MV-4-11 (cell line): Measurements from ENCODE around the gene LLGL2.
"Not testable (repeated sequence)": the region's sequence is repeated elsewhere in the genome, so short reads cannot be mapped to it uniquely, and the experiment has no call there.

ENCODE experiments used
- DNase-seq: peaks from one replicate; lab custom pipeline; 2025; lab: John Stamatoyannopoulos, UW

LLGL2 gene

GRCh38 chr17:75590849-75591721, 65.6 kb downstream of the LLGL2 start:
- no peak for DNase-seq

GRCh38 chr17:75591722-75592302, 66.3 kb downstream of the LLGL2 start:
- no peak for DNase-seq

GRCh38 chr17:75592348-75593020, 67.0 kb downstream of the LLGL2 start:
- no peak for DNase-seq

GRCh38 chr17:75593430-75593829, 67.9 kb downstream of the LLGL2 start:
- not testable (repeated sequence) for DNase-seq

GRCh38 chr17:75594499-75595283, 69.2 kb downstream of the LLGL2 start:
- DNase-seq = no peak

GRCh38 chr17:75595284-75595919, 69.9 kb downstream of the LLGL2 start:
- no peak for DNase-seq

- no peak for DNase-seq
These were observed 70.4 kb downstream of the LLGL2 start for GRCh38 chr17:75595920-75596313.

- DNase-seq = no peak
These were observed 71.0 kb downstream of the LLGL2 start for GRCh38 chr17:75596320-75597087.

GRCh38 chr17:75601057-75601987, 75.8 kb downstream of the LLGL2 start:
- DNase-seq = peak; percentile 57

- no peak for DNase-seq
These were observed 77.1 kb downstream of the LLGL2 start for GRCh38 chr17:75602644-75603043.

- DNase-seq = no peak
These were observed 77.6 kb downstream of the LLGL2 start for GRCh38 chr17:75603123-75603522.

GRCh38 chr17:75604034-75604695, 78.7 kb downstream of the LLGL2 start:
- no peak for DNase-seq

GRCh38 chr17:75605790-75606189, 80.3 kb downstream of the LLGL2 start:
- DNase-seq = no peak

- DNase-seq = no peak
These were observed 81.6 kb downstream of the LLGL2 start for GRCh38 chr17:75607086-75607485.

- DNase-seq = no peak
These were observed 84.8 kb downstream of the LLGL2 start for GRCh38 chr17:75610103-75610984.

- DNase-seq = no peak
These were observed 86.4 kb downstream of the LLGL2 start for GRCh38 chr17:75611851-75612429.

GRCh38 chr17:75612906-75613626, 87.6 kb downstream of the LLGL2 start:
- no peak for DNase-seq
